IPS-18a (cell line): ENCODE measurements around the gene MAML3.
A peak's percentile ranks its signal among the peaks of the same experiment; 100 is the strongest.

ENCODE experiments used
- H3K27ac ChIP-seq: one replicate; pipeline ENCODE4 v1.5.1; 2013; ENCODE audit warnings: low read length
- H3K27me3 ChIP-seq: one replicate; pipeline ENCODE4 v1.6.1; 2013; ENCODE audit warnings: mild to moderate bottlenecking, low read length; ENCODE audit not compliant: control insufficient read depth, insufficient read depth
- H3K36me3 ChIP-seq: one replicate; pipeline ENCODE4 v1.6.1; 2013; ENCODE audit warnings: low read depth, low read length; ENCODE audit not compliant: control insufficient read depth
- H3K4me1 ChIP-seq: one replicate; pipeline ENCODE4 v1.6.1; 2013; ENCODE audit warnings: low read depth, low read length; ENCODE audit not compliant: control insufficient read depth
- H3K4me3 ChIP-seq: one replicate; pipeline ENCODE4 v1.5.1; 2013; ENCODE audit warnings: low read length
- H3K9ac ChIP-seq: one replicate; pipeline ENCODE4 v1.6.1; 2013; ENCODE audit warnings: mild to moderate bottlenecking, low read length, moderate library complexity
- H3K9me3 ChIP-seq: one replicate; pipeline ENCODE4 v1.6.1; 2013; ENCODE audit warnings: low read depth, low read length; ENCODE audit not compliant: control insufficient read depth

MAML3 gene

DNA sequence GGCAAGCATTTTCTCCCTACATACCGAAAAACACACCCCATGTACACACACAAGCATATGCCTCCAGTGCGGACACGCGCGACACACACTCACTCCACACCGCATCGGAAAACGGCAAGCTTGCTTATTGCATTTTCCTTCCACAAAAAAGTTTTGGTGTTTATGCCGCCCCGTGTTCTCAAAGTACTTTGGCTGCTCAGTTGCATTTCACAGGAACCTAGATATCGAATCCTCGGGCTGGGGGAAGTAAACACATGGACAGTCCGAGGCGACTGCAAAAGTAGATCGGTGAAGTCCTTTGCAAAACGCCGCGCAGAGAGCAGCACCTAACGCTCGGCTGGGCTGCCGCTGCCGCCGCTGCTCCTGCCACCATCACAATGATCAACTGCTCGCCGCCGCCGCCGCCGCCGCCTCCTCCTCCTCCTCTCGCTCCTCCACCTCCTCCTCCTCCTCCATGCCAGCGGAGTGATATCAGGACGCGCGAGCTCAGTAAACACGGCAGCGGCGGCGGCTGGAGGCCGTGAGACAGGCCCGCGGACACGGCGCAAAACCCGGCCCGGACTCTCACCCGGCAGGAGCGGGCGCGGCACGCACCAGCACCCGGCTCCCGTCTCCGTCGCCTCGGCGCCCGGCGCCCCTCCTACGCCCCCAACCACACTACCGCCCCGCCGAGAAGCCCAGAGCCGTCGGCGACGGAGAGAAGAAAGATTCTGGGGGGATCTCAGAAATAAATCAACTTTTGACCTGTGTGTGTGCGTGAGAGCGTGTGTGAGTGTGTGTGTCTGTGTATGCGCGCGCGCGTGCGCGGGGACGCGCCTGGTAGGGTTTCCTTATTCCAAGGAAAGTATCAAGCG is at the start of gene MAML3:
MAML3 (minus strand) TSS at position 467 of the 854 bp plus-strand sequence. CDS start 857 bp downstream, outside the sequence.
- Histone ChIP-seq H3K9me3 (no peaks in the 10 kb centered on the region), H3K4me1 (peaks cover 14% of the 10 kb centered on the region), H3K27ac (no peak within 1 kb of the TSS)

DNA sequence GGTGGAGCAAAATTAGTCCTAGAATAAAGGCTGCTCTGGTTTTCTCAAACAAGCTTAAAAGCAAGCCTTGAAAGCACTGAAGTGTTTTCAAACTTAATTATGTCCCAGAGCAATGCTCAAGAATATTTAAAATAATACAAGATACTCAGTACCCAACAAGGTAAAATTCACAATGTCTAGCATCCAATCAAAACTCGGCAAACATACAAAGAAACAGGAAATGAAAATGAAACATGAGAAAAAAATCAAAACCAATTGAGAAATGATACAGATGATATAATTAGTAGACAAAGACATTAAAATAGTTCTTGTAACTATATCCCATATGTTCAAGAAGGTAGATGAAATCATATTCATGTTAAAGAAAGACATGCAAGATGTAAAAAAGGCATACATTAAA is 45.0 kb upstream of the MAML3 start:
- H3K27ac ChIP-seq, result no peak overlapping the region
- H3K27me3 ChIP-seq, result no peaks in the 10 kb centered on the region
- H3K4me1 ChIP-seq, result no peaks in the 10 kb centered on the region
- H3K4me3 ChIP-seq, result no peak overlapping the region
- H3K36me3 ChIP-seq, result no peaks in the 10 kb centered on the region
- H3K9ac ChIP-seq, result no peak overlapping the region
- no peaks in the 10 kb centered on the region for H3K9me3 ChIP-seq

More for the DNA sequence above, at the start of gene MAML3:
- H3K4me3 ChIP-seq, result peak within 1 kb of the TSS; percentile 94
- peak within 1 kb of the TSS; percentile 86 for H3K9ac ChIP-seq
- H3K27me3 ChIP-seq, result peaks cover 14% of the 10 kb centered on the region
- H3K36me3 ChIP-seq, result no peaks in the 10 kb centered on the region

DNA sequence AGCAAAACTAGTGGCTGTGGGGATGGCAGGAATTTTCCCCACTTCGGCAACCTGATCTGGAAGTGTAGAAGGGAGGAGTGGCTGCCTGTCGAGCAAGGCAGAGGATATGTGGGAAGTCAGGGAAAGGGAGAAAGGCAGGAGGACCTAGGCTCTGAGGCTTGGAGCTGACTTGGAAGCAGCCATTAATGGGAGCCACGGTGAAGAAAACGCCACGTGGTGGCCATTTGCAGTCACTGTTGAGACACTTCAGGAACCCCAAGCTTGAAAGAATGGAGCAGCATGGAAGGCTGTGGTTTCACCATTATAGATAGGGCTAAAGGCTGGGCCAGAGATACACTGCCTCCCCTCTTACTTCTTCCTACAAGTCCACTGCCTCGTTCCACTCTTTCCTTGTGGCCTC is 41.8 kb upstream of the MAML3 start:
- no peaks in the 10 kb centered on the region for H3K9me3 ChIP-seq

DNA sequence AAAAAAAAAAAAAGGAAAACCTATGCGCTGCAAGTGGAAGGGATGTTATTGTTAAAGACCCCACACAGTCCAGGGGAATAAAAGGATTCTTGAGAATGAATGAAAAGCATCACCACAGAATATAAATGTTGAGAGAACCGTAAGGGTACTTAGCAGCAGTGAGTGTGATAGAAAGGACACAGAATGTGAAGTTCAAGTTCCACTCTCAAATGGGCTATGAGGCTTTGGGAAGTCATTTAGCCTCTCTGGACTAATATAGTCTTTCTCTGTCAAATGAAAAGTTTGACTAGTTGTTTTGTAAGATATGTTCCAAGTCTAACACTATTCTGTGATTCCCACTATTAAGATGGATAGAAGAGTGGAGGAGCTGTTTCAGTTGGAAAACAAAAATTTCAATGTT is 35.8 kb upstream of the MAML3 start:
- Histone ChIP-seq H3K4me3 (no peak overlapping the region), H3K27ac (no peak overlapping the region), H3K27me3 (no peaks in the 10 kb centered on the region), H3K9ac (no peak overlapping the region), H3K9me3 (no peaks in the 10 kb centered on the region), H3K4me1 (no peaks in the 10 kb centered on the region), H3K36me3 (no peaks in the 10 kb centered on the region)

More for the DNA sequence above, 41.8 kb upstream of the MAML3 start:
- Histone ChIP-seq H3K4me3 (no peak overlapping the region), H3K27me3 (no peaks in the 10 kb centered on the region), H3K36me3 (no peaks in the 10 kb centered on the region), H3K9ac (no peak overlapping the region), H3K4me1 (no peaks in the 10 kb centered on the region), H3K27ac (no peak overlapping the region)

DNA sequence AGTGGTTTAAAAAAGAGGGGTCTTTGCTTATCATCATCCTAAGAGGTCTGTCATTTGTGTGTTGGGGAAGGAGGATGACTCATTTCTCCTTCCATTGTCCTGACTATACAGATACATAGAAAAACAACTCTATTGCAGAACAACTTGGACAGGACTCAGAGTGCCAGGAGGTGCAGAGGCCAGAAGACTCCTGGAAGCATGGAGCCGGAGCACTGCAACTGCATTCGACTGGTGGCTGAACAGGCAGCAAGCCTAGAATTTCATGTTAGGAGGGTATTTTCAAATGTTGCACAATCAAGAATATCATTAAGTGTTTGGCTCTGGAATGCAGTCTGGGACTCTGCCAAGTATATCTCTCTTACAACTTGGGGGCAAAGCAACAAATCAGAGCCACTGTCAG is 35.0 kb upstream of the MAML3 start:
- H3K9ac ChIP-seq, result no peak overlapping the region
- H3K9me3 ChIP-seq, result no peaks in the 10 kb centered on the region
- no peaks in the 10 kb centered on the region for H3K27me3 ChIP-seq
- H3K36me3 ChIP-seq, result no peaks in the 10 kb centered on the region
- H3K4me3 ChIP-seq, result no peak overlapping the region
- H3K4me1 ChIP-seq, result no peaks in the 10 kb centered on the region
- no peak overlapping the region for H3K27ac ChIP-seq

DNA sequence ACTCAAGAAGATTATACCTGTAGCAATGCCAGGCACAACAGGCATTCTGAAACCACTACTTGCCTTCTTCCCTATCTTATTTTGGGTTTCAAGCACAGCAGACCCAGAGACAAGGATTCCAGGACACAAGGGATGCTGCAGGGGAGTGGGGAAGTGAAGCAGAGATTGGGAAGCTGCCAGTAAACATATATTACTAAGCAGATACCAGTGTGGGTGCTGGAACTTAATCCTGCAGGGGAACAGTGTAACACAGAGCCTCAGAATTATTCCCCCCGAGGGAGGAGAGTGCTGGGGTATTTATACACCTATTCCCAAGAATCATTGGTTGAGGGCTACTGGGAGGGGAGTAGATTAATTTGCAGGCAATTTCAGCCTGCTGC is 33.3 kb upstream of the MAML3 start:
- H3K4me3 ChIP-seq, result no peak overlapping the region

DNA sequence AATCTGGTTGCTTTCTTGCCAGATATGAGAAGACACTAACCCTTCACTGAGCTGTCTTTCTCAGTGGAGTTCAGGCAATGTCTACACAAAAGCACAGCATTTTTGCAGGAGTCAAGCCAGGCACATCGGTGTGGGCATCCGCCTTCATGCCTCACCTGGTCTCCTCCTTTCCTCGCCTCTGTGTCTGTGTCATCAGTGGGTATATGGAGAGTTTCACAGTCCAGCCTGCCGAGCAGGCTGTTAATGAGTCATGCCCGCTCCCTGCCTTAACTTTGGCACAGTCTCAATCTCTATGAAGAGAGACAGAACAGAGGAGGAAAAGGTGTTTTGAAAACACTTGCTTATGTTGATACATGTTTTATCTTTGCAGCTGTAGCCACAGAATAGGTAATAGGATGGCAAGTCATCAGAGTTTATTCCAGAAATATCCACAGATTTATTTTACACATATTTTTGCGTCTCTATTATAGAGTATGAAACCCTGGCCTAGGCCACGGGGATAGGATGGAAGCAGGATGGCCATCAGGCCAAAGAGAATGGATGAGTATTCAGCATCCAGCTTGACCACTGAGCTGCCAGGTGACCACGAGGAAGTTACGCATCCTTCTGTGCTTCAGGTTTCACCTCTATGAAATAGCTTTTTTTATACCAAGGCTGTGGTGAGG is 32.8 kb upstream of the MAML3 start:
- Histone ChIP-seq H3K27ac (no peak overlapping the region), H3K27me3 (no peaks in the 10 kb centered on the region), H3K9ac (no peak overlapping the region), H3K36me3 (no peaks in the 10 kb centered on the region), H3K4me1 (no peaks in the 10 kb centered on the region), H3K4me3 (no peak overlapping the region), H3K9me3 (no peaks in the 10 kb centered on the region)

More for the DNA sequence above, 33.3 kb upstream of the MAML3 start:
- Histone ChIP-seq H3K4me1 (no peaks in the 10 kb centered on the region), H3K9ac (no peak overlapping the region), H3K36me3 (no peaks in the 10 kb centered on the region), H3K27me3 (no peaks in the 10 kb centered on the region), H3K27ac (no peak overlapping the region), H3K9me3 (no peaks in the 10 kb centered on the region)

DNA sequence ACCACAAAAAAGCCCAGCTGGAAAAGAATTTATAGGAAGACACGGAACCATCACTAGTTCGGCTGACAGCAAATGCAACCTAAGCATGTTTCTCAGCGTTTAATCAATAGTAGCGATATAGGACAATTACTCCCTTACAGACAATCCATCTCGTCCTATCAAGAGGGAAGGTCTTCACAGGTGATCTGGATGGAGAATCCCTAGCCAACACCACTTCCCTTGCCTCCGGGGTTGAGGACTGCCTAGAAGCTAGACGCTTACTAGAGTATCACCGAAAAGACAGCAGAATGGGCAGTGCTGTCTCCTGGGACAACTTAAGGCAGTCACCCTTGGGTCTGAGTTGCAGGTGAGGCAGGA is 32.1 kb upstream of the MAML3 start:
- H3K27ac ChIP-seq, result no peak overlapping the region
- no peaks in the 10 kb centered on the region for H3K9me3 ChIP-seq
- H3K4me3 ChIP-seq, result no peak overlapping the region
- no peak overlapping the region for H3K9ac ChIP-seq
- no peaks in the 10 kb centered on the region for H3K36me3 ChIP-seq
- no peaks in the 10 kb centered on the region for H3K27me3 ChIP-seq
- H3K4me1 ChIP-seq, result no peaks in the 10 kb centered on the region

DNA sequence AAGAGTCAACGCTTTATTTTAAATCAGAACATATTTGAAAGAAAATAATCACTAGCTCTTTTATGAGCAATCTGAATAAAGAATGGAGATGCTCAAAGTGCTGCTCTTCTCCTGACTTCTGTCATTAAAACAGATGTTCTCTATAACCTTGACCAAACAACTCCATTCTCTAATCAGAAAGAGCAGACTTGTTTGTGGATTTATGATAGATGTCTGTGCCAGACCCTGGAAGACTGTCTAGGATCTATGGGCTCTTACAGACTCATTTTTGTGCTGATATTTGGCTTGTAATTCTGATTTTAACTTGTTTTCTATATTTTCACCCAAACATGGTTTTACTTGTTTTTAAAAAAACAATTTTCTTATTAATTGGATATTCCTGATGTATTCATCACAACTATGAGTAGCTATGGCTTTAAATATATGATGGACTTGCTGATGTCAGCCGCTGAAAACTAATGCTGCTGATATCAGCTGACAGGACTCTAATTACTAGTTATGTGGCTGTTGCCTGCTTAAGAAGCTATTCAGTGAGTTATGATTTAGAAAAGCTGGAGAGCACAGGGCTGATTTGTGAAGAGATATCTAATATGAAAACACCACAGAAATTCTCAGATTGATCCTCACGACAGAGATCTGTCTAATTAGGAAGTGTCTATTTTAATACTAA is 31.6 kb upstream of the MAML3 start:
- H3K4me1 ChIP-seq, result no peaks in the 10 kb centered on the region
- no peak overlapping the region for H3K9ac ChIP-seq
- H3K9me3 ChIP-seq, result no peaks in the 10 kb centered on the region
- no peak overlapping the region for H3K4me3 ChIP-seq
- H3K27ac ChIP-seq, result no peak overlapping the region
- no peaks in the 10 kb centered on the region for H3K36me3 ChIP-seq
- no peaks in the 10 kb centered on the region for H3K27me3 ChIP-seq

DNA sequence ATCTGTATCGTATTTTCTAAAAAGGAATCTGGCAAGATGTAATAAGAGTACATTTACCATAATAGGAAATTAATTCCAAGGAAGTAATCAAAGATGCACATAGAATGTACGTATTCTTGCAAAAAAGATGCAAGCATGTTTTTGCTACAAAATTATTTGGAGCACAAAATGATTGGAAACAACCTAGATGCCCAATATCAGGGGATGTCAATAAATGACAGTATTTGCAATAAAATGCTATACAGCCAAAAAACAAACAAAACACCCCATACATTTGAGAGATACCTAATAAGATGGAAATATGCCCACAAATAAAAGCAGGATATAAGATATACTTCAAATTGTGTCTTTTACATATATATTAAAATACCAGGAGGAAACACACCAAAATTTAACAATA is 29.3 kb upstream of the MAML3 start:
- Histone ChIP-seq H3K36me3 (no peaks in the 10 kb centered on the region), H3K27me3 (no peaks in the 10 kb centered on the region), H3K9me3 (no peaks in the 10 kb centered on the region)

DNA sequence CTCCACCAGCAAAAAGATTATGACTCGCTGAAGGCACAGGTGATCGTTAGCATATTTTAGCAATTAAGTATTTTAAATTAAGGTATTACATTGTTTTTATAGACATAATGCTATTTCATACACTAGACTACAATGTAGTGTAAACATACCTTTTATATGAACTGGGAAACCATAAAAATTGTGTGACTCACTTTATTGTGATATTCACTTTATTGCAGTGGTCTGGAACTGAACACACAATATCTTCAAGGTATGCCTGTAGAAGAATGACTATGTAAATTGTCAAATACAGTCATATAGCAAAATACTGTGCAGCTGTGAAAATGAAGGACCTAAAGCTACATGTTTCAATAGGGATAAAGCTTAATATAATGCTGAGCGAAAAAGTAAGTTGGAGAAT is 26.6 kb upstream of the MAML3 start:
- H3K4me1 ChIP-seq, result no peaks in the 10 kb centered on the region
- no peaks in the 10 kb centered on the region for H3K9me3 ChIP-seq
- H3K36me3 ChIP-seq, result no peaks in the 10 kb centered on the region
- no peak overlapping the region for H3K9ac ChIP-seq
- no peaks in the 10 kb centered on the region for H3K27me3 ChIP-seq
- no peak overlapping the region for H3K4me3 ChIP-seq
- no peak overlapping the region for H3K27ac ChIP-seq

More for the DNA sequence above, 29.3 kb upstream of the MAML3 start:
- Histone ChIP-seq H3K4me1 (no peaks in the 10 kb centered on the region), H3K27ac (no peak overlapping the region), H3K9ac (no peak overlapping the region), H3K4me3 (no peak overlapping the region)
